H9 (cell line): ENCODE data around the gene PCDHA6. TPM values are rescaled to one million over a fixed set of nuclear protein-coding genes. Genes with fewer than 3 reads are reported as not detected.

Experiments used
- DNase-seq: peaks from one replicate; pipeline ENCODE4 v3.0.0-alpha.2; 2017
- H2AFZ ChIP-seq: one replicate; pipeline ENCODE4 v1.6.1; 2013; ENCODE audit warnings: mild to moderate bottlenecking, low read length, control low read depth, moderate library complexity
- H2AK5ac ChIP-seq: 2 replicates; pipeline ENCODE4 v1.6.1; 2013; ENCODE audit warnings: low read length, control low read depth, mixed read lengths; ENCODE audit not compliant: insufficient read length
- H2BK120ac ChIP-seq: one replicate; pipeline ENCODE4 v1.6.1; 2013; ENCODE audit warnings: low read depth, mild to moderate bottlenecking, low read length, control low read depth, inconsistent platforms; ENCODE audit not compliant: poor library complexity, severe bottlenecking
- H2BK12ac ChIP-seq: 2 replicates; pipeline ENCODE4 v1.6.1; 2013; ENCODE audit warnings: low read length, control low read depth, mixed read lengths, low read depth; ENCODE audit not compliant: insufficient read length
- H2BK15ac ChIP-seq: 2 replicates; pipeline ENCODE4 v1.6.1; 2013; ENCODE audit warnings: low read depth, low read length, control low read depth
- H2BK20ac ChIP-seq: one replicate; pipeline ENCODE4 v1.6.1; 2013; ENCODE audit warnings: low read depth, mild to moderate bottlenecking, low read length, control low read depth, inconsistent platforms; ENCODE audit not compliant: poor library complexity, severe bottlenecking
- H2BK5ac ChIP-seq: 2 replicates; pipeline ENCODE4 v1.6.1; 2013; ENCODE audit warnings: low read length, control low read depth, mixed read lengths; ENCODE audit not compliant: insufficient read length
- H3K14ac ChIP-seq: 2 replicates; pipeline ENCODE4 v1.6.1; 2013; ENCODE audit warnings: low read length, control low read depth; ENCODE audit not compliant: insufficient read depth
- H3K18ac ChIP-seq: 2 replicates; pipeline ENCODE4 v1.6.1; 2013; ENCODE audit warnings: low read depth, mild to moderate bottlenecking, mixed read lengths, low read length, control low read depth; ENCODE audit not compliant: insufficient read length
- H3K23ac ChIP-seq: 2 replicates; pipeline ENCODE4 v1.6.1; 2013; ENCODE audit warnings: low read length, control low read depth, mixed read lengths, low read depth; ENCODE audit not compliant: insufficient read length
- H3K23me2 ChIP-seq: 2 replicates; pipeline ENCODE4 v1.6.1; 2013; ENCODE audit warnings: low read depth, mild to moderate bottlenecking, mixed read lengths, low read length, control low read depth; ENCODE audit not compliant: insufficient read length, poor library complexity, severe bottlenecking
- H3K27ac ChIP-seq: 2 replicates; pipeline ENCODE4 v1.5.1; 2013; ENCODE audit warnings: low read length, control low read depth, mixed read lengths, low read depth; ENCODE audit not compliant: insufficient read length
- H3K27me3 ChIP-seq: 2 replicates; pipeline ENCODE4 v1.6.1; 2013; ENCODE audit warnings: low read length, control low read depth, inconsistent platforms; ENCODE audit not compliant: insufficient read depth
- H3K4ac ChIP-seq: 2 replicates; pipeline ENCODE4 v1.6.1; 2013; ENCODE audit warnings: low read depth, mild to moderate bottlenecking, control low read depth, inconsistent platforms, low read length, moderate library complexity
- H3K4me1 ChIP-seq: 2 replicates; pipeline ENCODE4 v1.6.1; 2013; ENCODE audit warnings: low read length, control low read depth, inconsistent platforms; ENCODE audit not compliant: insufficient read depth
- H3K4me2 ChIP-seq: 2 replicates; pipeline ENCODE4 v1.6.1; 2013; ENCODE audit warnings: low read length, control low read depth, mixed read lengths; ENCODE audit not compliant: insufficient read length, insufficient read depth
- H3K56ac ChIP-seq: 2 replicates; pipeline ENCODE4 v1.6.1; 2013; ENCODE audit warnings: low read depth, mild to moderate bottlenecking, mixed read lengths, low read length, control low read depth; ENCODE audit not compliant: insufficient read length
- H3K79me1 ChIP-seq: 2 replicates; pipeline ENCODE4 v1.6.1; 2013; ENCODE audit warnings: low read depth, mild to moderate bottlenecking, moderate library complexity, low read length, control low read depth, inconsistent platforms; ENCODE audit not compliant: insufficient read depth, poor library complexity, severe bottlenecking
- H3K79me2 ChIP-seq: 2 replicates; pipeline ENCODE4 v1.6.1; 2013; ENCODE audit warnings: low read length, control low read depth, inconsistent platforms; ENCODE audit not compliant: insufficient read depth
- H3K9ac ChIP-seq: 2 replicates; pipeline ENCODE4 v1.6.1; 2013; ENCODE audit warnings: low read length, control low read depth, mixed read lengths; ENCODE audit not compliant: insufficient read length; ENCODE audit errors: extremely low read depth
- H3K9me3 ChIP-seq: one replicate; pipeline ENCODE4 v1.6.1; 2013; ENCODE audit warnings: low read depth, low read length, inconsistent platforms; ENCODE audit not compliant: control insufficient read depth
- H3T11ph ChIP-seq: one replicate; pipeline ENCODE4 v1.6.1; 2013; ENCODE audit warnings: mild to moderate bottlenecking, low read length, control low read depth, inconsistent platforms
- H4K20me1 ChIP-seq: one replicate; pipeline ENCODE4 v1.6.1; 2013; ENCODE audit not compliant: control insufficient read depth, insufficient read length, insufficient read depth
- H4K5ac ChIP-seq: 2 replicates; pipeline ENCODE4 v1.6.1; 2013; ENCODE audit warnings: low read depth, mild to moderate bottlenecking, mixed read lengths, low read length, control low read depth; ENCODE audit not compliant: insufficient read length
- H4K8ac ChIP-seq: replicated peaks from 2 replicates; pipeline ENCODE4 v1.6.1; 2013; ENCODE audit warnings: low read length, control low read depth, mixed read lengths, low read depth; ENCODE audit not compliant: insufficient read length
- H4K91ac ChIP-seq: 2 replicates; pipeline ENCODE4 v1.6.1; 2013; ENCODE audit warnings: low read depth, mild to moderate bottlenecking, moderate library complexity, mixed read lengths, low read length, control low read depth; ENCODE audit not compliant: insufficient read length
- H3K27ac Mint-ChIP-seq, 3 experiments: 2 replicates in 2 of 3; 3 replicates in 1 of 3; pipeline ENCODE4 v1.8.0; 2020 to 2021; ENCODE audit warnings: mixed read lengths in 3 of 3, mild to moderate bottlenecking in 1 of 3, moderate library complexity in 1 of 3
- H3K27me3 Mint-ChIP-seq: 2 replicates; pipeline ENCODE4 v1.8.0; 2021; ENCODE audit warnings: low read depth, mild to moderate bottlenecking, moderate library complexity, mixed read lengths
- H3K36me3 Mint-ChIP-seq, 3 experiments: 2 replicates in 2 of 3; 3 replicates in 1 of 3; pipeline ENCODE4 v1.8.0; 2020 to 2021; ENCODE audit warnings: low read depth in 3 of 3, mixed read lengths in 3 of 3; ENCODE audit not compliant: insufficient read depth in 1 of 3
- H3K4me1 Mint-ChIP-seq, 2 experiments: 2 replicates each; pipeline ENCODE4 v1.8.0; 2020; ENCODE audit warnings: mixed read lengths in 2 of 2
- H3K4me3 Mint-ChIP-seq, 2 experiments: 2 replicates in 1 of 2; 3 replicates in 1 of 2; pipeline ENCODE4 v1.8.0; 2020 to 2021; ENCODE audit warnings: mild to moderate bottlenecking in 2 of 2, mixed read lengths in 2 of 2, moderate library complexity in 1 of 2
- H3K9me3 Mint-ChIP-seq, 2 experiments: 2 replicates in 1 of 2; 3 replicates in 1 of 2; pipeline ENCODE4 v1.8.0; 2020; ENCODE audit warnings: mild to moderate bottlenecking in 2 of 2, mixed read lengths in 2 of 2, moderate library complexity in 1 of 2
- CTCF ChIP-seq: fragments of 200-600 bp; sonication (generic); conservative IDR thresholded peaks from 3 replicates; pipeline ENCODE4 v1.8.0; 2021; ENCODE audit warnings: antibody characterized with exemption, mild to moderate bottlenecking
- whole genome bisulfite sequencing: extraction: QIAGEN DNeasy Blood & Tissue Kit; methylation state at CpG from one replicate; pipeline ENCODE4 v1.1.7; 2013; ENCODE audit warnings: missing lambda C conversion rate, low lambda C conversion rate, mixed read lengths; ENCODE audit not compliant: insufficient read length; ENCODE audit errors: extremely low coverage; 5-methylcytosine and 5-hydroxymethylcytosine counted together
- total RNA-seq: library from RNA; stranded (reverse); gene quantifications from 2 replicates; pipeline ENCODE4 v1.2.1, GENCODE V29; 2021

PCDHA6 gene
- total RNA-seq, 1 experiment from 2014 or later: 4.5 TPM

GRCh38 chr5:140869555-140869886, 41.8 kb downstream of the PCDHA6 start:
- H2BK12ac ChIP-seq: no peak overlapping the region
- no peaks in the 10 kb centered on the region for H3K27me3 ChIP-seq
- WGBS: no CpG with 5 or more reads among the region's 5 CpGs
- peaks cover 5% of the 10 kb centered on the region; the same call in 1 of the 2 replicates for H3K79me2 ChIP-seq
- H3K79me1 ChIP-seq: no peaks in the 10 kb centered on the region
- H3K56ac ChIP-seq: no peak overlapping the region
- H2BK5ac ChIP-seq: no peak overlapping the region
- H3K9me3 Mint-ChIP-seq: peaks cover 5 to 12% of the 10 kb centered on the region in 2 experiments
- no peak; the same call in 1 of the 3 replicates for TF ChIP-seq CTCF
- H3K4ac ChIP-seq: no peak overlapping the region
- H3K27ac Mint-ChIP-seq: 0 out of 7 replicates have a peak overlapping the region, but pooled peaks of 1 of the 3 experiments have one; percentile 77
- H3K4me3 Mint-ChIP-seq: peak overlapping the region; percentile 83 to 87
- peak overlapping the region; percentile 66 for H3K4me2 ChIP-seq
- H2AK5ac ChIP-seq: no peak overlapping the region
- H3K14ac ChIP-seq: no peak overlapping the region
- H3K4me1 ChIP-seq: no peaks in the 10 kb centered on the region
- H3K9me3 ChIP-seq: no peaks in the 10 kb centered on the region
- H2AFZ ChIP-seq: no peak overlapping the region
- peaks cover 21 to 33% (median 32%) of the 10 kb centered on the region in 3 experiments for H3K36me3 Mint-ChIP-seq
- H3T11ph ChIP-seq: no peak overlapping the region
- H4K5ac ChIP-seq: no peak overlapping the region
- no peaks in the 10 kb centered on the region for H3K23me2 ChIP-seq
- H3K27ac ChIP-seq: no peak overlapping the region
- peak overlapping the region; percentile 90 for H3K9ac ChIP-seq
- no peak overlapping the region for H2BK15ac ChIP-seq
- H2BK20ac ChIP-seq: no peak overlapping the region
- H4K20me1 ChIP-seq: no peaks in the 10 kb centered on the region
- H3K23ac ChIP-seq: no peak overlapping the region
- H3K27me3 Mint-ChIP-seq: no peaks in the 10 kb centered on the region
- no peak overlapping the region for H4K8ac ChIP-seq
- H4K91ac ChIP-seq: no peak overlapping the region
- H3K4me1 Mint-ChIP-seq: peaks cover 5% of the 10 kb centered on the region in 2 experiments; a peak in 2 of 4 replicates
- H2BK120ac ChIP-seq: no peak overlapping the region
- H3K18ac ChIP-seq: no peak overlapping the region
- no peak for DNase-seq
